ENCODE measurements around the gene POU2AF1.

POU2AF1 gene

DNA sequence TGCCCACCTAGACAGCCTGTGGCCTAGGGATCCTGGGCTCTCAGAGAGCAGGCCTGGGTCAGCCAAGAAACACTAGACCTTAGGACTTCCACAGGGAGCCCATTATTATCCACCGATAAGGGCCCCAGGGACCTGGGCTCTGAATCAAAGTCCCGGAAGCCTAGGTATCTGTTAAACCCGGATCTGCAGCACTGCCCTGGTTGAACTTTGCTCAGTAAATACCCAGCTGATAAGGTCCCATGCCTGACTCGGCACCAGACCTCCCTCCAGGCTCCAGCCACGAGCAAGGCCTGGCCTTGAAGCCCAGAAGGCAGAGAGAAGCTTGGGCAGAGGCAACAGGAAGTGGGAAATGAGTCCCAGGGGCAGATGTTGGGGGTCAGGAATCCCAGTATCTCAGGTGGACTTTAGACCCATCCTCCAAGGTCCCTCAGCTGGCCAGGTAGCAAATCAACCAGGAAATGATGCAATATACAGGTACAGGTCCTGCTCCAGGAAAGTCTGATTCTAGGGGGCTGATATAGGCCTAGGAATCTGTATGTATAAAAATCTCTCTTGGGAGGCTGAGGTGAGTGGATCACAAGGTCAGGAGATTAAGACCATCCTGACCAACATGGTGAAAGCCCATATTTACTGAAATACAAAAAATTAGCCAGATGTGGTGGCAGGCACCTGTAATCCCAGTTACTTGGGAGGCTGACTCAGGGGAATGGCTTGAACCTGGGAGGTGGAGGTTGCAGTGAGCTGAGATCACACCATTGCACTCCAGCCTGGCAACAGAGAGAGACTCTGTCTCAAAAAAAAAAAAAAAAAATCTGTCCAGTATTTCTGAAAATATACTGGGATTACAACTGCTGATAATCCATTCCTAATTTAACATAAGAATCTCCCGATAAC lies 18.7 kb downstream of the POU2AF1 start:
- Histone ChIP-seq H4K20me1 (ENCODE audit: control insufficient read depth, insufficient read depth, low read depth, low read length) (peaks cover 74% of the 10 kb centered on the region), H3K4me1 (ENCODE audit: control insufficient read depth, low read length) (peaks cover 93% of the 10 kb centered on the region), H3K27me3 (ENCODE audit: control insufficient read depth, low read length) (no peaks in the 10 kb centered on the region), H3F3A (ENCODE audit: control insufficient read depth, insufficient read depth) (peaks cover 39% of the 10 kb centered on the region), H3K9me2 (replicated peaks; ENCODE audit: control insufficient read depth, low read length) (no peaks in the 10 kb centered on the region), H3K9me3 (ENCODE audit: control insufficient read depth, insufficient read depth, low read length) (no peaks in the 10 kb centered on the region), H3K36me3 (ENCODE audit: control insufficient read depth, low read length) (peaks cover 99% of the 10 kb centered on the region), H3K79me2 (ENCODE audit: control insufficient read depth, low read length) (peaks cover 73% of the 10 kb centered on the region), H3K4me2 (ENCODE audit: low read length) (no peak overlapping the region), H3K27ac (ENCODE audit: low read depth, low read length) (no peak overlapping the region), H3K4me3 (ENCODE audit: low read length) (no peak overlapping the region)
- no peak for TF ChIP-seq CTCF (IDR thresholded peaks at IDR 0.05; ENCODE audit: low read depth, low read length, poor library complexity, severe bottlenecking)
- no peak for TF ChIP-seq EZH2phosphoT487 (IDR thresholded peaks at IDR 0.05; ENCODE audit: borderline replicate concordance, low read length)

DNA sequence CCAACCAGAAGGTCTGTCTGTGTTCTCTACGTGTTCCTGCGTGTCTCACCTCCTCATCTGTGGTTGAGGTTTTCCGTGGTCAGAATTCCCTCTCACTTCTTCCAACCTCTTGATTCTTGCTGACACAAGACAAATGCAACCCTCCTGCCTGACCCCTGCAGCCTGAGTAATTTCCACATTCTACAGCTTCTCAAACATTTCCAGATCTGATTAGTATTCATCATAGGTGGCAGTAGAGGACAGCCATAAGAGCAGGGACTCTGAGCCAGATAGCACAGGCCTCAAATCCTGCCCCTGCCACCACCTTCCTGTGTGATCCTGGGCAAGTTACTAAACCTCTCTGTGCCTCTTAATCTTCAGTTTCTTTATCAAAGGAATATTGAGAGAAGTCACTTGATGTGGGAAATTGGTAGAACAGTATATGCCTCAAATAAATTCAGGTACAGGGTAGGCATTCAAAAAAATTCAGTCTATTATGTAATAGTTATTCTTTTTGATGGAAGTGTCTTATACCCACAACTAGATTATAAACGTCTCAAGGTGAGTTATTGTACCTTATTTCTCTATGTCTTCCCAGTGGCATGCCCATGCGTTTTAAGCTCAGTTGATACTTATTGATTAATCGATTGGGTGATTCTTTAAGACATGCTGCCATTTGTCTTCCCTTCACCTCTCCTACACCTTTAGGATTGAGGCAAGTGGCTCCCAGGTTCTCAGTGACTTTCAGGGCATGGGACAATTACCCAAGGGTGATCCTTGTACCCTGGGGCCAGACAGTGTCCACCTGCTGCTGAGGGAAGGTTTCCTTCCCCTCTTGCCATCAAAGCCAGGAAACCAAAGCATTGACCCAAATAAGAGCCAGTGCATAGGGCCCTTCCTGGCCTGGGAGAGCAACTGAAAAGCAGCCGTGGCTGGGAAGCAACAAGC lies 19.6 kb downstream of the POU2AF1 start:
- Histone ChIP-seq H3F3A (ENCODE audit: control insufficient read depth, insufficient read depth) (peaks cover 41% of the 10 kb centered on the region), H3K9me2 (replicated peaks; ENCODE audit: control insufficient read depth, low read length) (no peaks in the 10 kb centered on the region), H3K9me3 (ENCODE audit: control insufficient read depth, insufficient read depth, low read length) (no peaks in the 10 kb centered on the region), H3K36me3 (ENCODE audit: control insufficient read depth, low read length) (peaks cover 99% of the 10 kb centered on the region), H3K27ac (ENCODE audit: low read depth, low read length) (no peak overlapping the region), H4K20me1 (ENCODE audit: control insufficient read depth, insufficient read depth, low read depth, low read length) (peaks cover 69% of the 10 kb centered on the region), H3K4me1 (ENCODE audit: control insufficient read depth, low read length) (peaks cover 93% of the 10 kb centered on the region), H3K79me2 (ENCODE audit: control insufficient read depth, low read length) (peaks cover 64% of the 10 kb centered on the region), H3K4me3 (ENCODE audit: low read length) (no peak overlapping the region), H3K4me2 (ENCODE audit: low read length) (no peak overlapping the region), H3K27me3 (ENCODE audit: control insufficient read depth, low read length) (no peaks in the 10 kb centered on the region)
- peak; percentile 48 for TF ChIP-seq CTCF (IDR thresholded peaks at IDR 0.05; ENCODE audit: low read depth, low read length, poor library complexity, severe bottlenecking)
- TF ChIP-seq EZH2phosphoT487 (IDR thresholded peaks at IDR 0.05; ENCODE audit: borderline replicate concordance, low read length), result no peak

- Histone ChIP-seq H3K4me2 (ENCODE audit: low read length) (no peak overlapping the region), H4K20me1 (ENCODE audit: control insufficient read depth, insufficient read depth, low read depth, low read length) (peaks cover 62% of the 10 kb centered on the region), H3K79me2 (ENCODE audit: control insufficient read depth, low read length) (peaks cover 52% of the 10 kb centered on the region)
Observed at GRCh38 chr11:111358038-111359001, 20.8 kb downstream of the POU2AF1 start.

More at GRCh38 chr11:111358038-111359001, 20.8 kb downstream of the POU2AF1 start:
- Histone ChIP-seq H3K27me3 (ENCODE audit: control insufficient read depth, low read length) (no peaks in the 10 kb centered on the region), H3K27ac (ENCODE audit: low read depth, low read length) (no peak overlapping the region), H3K4me1 (ENCODE audit: control insufficient read depth, low read length) (peaks cover 95% of the 10 kb centered on the region), H3K36me3 (ENCODE audit: control insufficient read depth, low read length) (peaks cover 100% of the 10 kb centered on the region), H3K9me3 (ENCODE audit: control insufficient read depth, insufficient read depth, low read length) (no peaks in the 10 kb centered on the region), H3K9me2 (replicated peaks; ENCODE audit: control insufficient read depth, low read length) (no peaks in the 10 kb centered on the region), H3F3A (ENCODE audit: control insufficient read depth, insufficient read depth) (peaks cover 37% of the 10 kb centered on the region), H3K4me3 (ENCODE audit: low read length) (no peak overlapping the region)
- TF ChIP-seq EZH2phosphoT487 (IDR thresholded peaks at IDR 0.05; ENCODE audit: borderline replicate concordance, low read length), result no peak
- TF ChIP-seq CTCF (IDR thresholded peaks at IDR 0.05; ENCODE audit: low read depth, low read length, poor library complexity, severe bottlenecking), result no peak

All from DOHH2 (cell line).